DMS79 (cell line): ENCODE results near the gene TMEM117.
"Not testable (repeated sequence)": the region's sequence is repeated elsewhere in the genome, so short reads cannot be mapped to it uniquely, and the experiment has no call there.

Experiments used
- DNase-seq: peaks from one replicate; lab custom pipeline; 2025; lab: John Stamatoyannopoulos, UW

TMEM117 gene

GRCh38 chr12:44100264-44100663, 264.4 kb downstream of the TMEM117 start:
- DNase-seq: no peak

DNA sequence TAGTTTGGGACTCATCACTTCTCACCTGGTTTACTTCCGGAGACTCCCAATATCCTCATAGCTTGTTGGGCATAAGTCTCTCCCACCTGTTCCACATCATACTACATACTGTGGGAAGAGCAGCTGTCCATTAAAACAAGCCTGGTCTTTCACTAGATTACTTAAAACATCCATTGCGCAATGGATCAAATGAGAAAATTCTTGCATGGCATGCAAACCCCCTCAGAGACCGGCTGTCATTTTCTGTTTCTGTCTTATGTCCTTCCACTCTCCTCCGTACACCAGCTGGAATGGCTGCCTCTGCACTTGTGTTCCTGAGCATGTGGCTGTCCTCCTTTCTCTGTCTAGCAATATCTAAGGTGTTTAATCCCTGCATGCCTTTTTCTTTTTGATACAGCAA, 265.6 kb downstream of the TMEM117 start:
- DNase-seq: no peak

DNA sequence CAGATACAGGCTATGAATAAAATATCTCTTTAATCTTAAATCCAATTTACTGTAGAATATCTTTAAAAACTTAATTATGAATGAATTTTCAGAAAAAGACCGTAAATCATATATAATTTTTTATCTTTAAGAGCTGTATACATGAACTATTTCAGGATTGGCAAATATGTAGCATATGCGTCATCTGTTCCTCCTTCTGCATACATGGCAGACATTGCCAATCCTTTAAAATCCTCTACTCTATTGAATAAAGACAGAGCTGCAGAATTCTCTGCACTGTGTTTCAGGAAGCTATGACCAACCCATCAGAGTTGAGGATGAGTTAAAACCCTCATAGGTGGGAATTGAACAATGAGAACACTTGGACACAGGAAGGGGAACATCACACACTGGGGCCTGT, 279.0 kb downstream of the TMEM117 start:
- no peak for DNase-seq

GRCh38 chr12:44117337-44117736, 281.5 kb downstream of the TMEM117 start:
- DNase-seq: no peak

GRCh38 chr12:44118946-44119345, 283.1 kb downstream of the TMEM117 start:
- DNase-seq: no peak

GRCh38 chr12:44126806-44127205, 290.9 kb downstream of the TMEM117 start:
- DNase-seq: no peak

GRCh38 chr12:44127966-44128710, 292.3 kb downstream of the TMEM117 start:
- DNase-seq: no peak

DNA sequence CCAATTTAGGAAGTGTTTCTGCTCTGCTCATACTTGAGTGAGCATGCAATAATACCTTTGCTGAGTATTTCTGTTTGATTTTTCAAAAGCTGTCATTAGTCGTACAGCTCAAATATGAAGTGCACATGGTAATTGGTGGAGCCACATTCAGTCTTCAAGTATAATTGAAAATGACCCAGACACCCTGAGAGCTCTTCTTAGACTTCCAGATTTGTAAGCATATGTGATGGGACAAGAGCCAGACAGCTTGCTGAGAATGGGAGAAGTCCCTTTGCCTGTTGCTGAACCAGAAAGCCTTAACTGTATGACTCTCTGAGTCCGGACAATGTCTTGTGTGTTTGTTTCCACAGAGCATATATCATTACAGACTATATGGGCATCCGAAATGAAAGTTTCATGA, 307.3 kb downstream of the TMEM117 start:
- DNase-seq: no peak

DNA sequence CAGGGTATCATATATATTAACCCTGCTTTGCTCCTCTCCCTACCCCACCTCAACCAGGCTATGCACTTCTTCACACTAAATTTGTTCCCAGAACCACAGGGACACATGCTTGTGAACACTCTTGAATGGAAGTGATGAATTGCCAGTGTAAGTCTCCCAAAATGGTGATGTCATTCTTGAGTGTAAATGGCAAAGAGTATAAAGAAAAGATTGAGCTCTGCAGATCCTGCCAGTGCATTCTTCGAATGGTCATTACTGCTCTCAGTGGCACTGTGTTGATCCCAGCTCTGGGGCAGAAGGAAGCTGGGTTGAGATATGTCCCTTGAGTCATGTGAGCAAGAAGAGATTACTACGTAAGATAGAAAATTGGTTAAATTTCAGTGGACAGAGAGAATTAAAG, 313.1 kb downstream of the TMEM117 start:
- DNase-seq: no peak

GRCh38 chr12:44154128-44154527, 318.2 kb downstream of the TMEM117 start:
- DNase-seq: no peak

DNA sequence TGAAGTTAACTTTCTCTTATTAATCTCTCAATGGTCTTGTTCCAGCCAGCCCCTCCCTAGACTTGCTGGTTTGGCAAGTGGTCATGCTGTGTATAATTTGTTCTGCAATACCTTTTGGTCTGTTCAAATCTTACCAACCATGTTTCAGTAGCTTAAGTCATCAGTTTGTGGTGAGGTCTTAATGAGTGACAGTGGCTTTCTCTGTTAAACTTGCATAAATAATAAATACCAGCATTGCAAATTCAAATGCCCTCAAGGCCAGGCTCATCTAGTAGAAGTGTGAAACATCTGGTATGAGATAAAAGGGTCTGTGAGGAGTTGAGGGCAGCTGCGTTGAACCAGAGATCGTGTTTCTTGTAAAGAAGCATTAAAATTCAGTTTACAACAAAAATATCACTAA, 319.5 kb downstream of the TMEM117 start:
- no peak for DNase-seq

DNA sequence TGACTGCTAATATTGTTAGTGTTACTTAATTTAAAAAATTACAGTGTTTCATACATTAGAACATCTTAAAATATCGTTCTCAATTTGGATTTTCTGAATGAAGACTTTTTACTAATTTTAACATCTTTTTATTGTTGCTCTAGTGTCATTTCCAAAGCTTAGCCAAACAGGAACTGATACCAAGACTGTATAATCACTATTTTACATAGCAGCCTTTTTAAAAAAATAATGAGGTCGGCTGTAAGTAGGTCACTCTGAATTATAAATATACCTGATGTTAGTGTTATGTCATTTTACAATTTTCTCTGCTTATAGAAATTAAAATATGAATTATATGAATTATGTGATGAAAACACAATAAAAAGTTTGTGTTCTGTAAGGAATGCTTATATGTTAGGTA, 321.5 kb downstream of the TMEM117 start:
- DNase-seq: no peak

DNA sequence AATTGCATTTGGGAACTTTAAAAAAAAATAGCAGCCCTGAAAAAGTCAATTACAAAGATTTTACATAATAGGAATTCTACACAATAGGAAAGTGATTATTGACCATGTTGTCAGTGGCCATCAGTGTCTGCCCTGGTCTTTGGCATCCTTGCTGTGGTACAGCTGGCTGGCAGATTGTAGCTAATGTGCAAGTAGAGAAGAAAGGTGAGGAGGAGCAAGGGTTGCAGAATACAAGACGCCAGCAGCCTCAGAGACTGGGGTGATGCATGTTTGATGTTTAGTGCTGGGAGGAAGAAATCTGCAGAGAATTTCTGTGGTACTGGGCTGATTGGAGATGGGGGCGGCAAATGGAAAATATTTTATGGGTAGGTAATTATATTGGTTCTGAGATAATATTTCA, 322.9 kb downstream of the TMEM117 start:
- DNase-seq: no peak

DNA sequence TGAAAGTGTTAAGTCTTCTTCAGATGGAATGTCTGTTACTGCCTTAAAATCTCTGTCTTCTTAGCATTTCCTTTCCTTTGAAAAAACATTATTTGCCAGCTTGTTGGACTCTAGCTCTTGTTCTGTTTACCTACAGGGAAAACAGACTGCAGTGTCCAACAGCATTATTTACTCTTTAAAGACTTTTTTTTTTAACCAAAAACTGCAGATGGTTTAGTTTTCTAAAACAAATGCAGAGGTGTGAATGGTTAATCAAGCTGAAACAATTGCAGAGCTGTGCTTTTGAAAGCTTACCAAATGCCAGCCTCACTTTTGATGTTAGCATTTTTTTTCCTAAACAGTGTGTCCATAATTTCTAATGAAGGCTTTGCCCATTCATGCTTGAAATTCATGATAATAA, 323.3 kb downstream of the TMEM117 start:
- no peak for DNase-seq

GRCh38 chr12:44159862-44160261, 324.0 kb downstream of the TMEM117 start:
- DNase-seq: no peak

DNA sequence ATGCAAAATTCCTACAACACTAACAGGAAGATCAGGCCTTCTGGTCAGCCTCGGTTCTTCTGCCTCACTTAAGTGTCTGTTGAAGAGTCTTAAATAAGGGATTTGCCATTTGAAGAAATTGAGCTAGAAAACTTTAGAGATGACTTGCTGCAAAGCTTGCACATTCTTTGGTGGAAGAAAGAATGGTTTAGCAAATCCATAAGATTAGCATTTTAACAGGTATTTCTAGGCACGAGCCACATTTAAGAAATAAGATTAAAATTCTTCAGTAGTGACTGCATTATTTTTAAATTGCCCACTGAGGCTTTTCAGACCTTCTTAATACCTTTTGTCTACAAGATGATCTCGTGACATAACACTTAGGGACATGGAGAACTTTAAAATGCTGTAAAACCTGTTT, 327.1 kb downstream of the TMEM117 start:
- DNase-seq: no peak

DNA sequence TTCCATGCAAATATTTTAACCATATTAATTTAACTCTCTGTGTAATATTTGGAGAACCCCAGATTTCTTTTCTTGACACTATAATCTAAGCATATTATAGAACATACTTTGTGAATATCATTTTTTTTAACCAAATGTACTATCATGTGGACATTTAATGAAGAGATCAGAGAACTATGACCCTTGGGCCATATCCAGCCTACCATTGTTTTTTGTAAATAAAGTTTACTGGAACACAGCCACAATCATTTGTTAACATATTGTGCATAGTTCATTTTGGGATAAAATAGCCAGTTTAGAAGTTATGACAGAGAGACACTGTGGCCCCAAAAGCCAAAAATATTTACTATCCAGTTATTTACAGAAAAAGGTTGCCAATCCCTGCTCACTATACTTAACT, 338.2 kb downstream of the TMEM117 start:
- no peak for DNase-seq

DNA sequence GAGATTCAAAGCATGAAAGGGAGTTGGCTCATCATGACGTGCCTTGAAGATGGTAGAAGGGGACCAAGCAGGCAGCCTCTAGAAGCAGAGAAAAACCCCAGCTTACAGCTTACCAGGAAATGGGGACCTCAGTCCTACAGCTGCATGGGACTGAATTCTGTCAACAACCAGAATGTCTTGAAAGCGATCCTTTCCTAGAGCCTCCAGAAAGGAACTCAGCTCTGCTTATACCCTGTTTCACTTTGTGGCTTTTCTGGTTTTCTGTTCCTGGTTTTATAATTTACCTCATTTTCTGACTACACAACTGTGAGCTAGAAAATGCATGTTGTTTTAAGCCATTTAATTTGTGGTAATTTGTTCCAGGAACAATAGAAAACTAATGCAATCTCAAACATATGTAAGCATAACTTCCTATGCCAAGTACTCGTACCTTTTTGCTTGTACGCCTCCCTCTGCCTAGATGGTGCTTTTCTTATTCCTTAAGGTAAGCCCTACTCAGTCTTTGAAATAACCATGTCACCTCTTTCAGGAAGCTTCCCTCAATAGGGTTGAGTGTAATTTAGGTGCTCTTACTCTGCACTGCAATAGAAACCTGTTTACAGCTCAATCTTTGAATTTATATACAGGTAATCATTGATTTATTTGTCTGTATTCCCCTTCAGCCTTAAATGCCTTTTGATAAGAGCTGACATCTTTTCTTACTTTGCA, 348.8 kb downstream of the TMEM117 start:
- DNase-seq: no peak

GRCh38 chr12:44193281-44193680, 357.4 kb downstream of the TMEM117 start:
- no peak for DNase-seq

DNA sequence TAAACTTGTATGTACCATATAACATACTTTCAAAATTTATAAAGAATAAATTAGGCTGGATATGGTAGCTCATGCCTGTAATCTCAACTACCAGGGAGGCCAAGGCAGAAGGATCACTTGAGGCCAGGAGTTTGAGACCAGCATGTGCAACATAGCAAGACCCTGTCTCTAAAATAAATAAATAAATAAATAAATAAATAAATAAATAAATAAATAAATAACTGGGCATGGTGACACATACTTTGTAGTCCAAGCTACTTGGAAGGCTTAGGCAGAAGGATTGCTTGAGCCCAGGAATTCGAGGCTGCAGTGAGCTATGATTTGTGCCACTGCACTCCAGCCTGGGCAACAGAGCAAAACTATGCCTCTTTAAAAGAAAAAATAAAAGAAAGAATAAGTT, 359.8 kb downstream of the TMEM117 start:
- DNase-seq: not testable (repeated sequence)

DNA sequence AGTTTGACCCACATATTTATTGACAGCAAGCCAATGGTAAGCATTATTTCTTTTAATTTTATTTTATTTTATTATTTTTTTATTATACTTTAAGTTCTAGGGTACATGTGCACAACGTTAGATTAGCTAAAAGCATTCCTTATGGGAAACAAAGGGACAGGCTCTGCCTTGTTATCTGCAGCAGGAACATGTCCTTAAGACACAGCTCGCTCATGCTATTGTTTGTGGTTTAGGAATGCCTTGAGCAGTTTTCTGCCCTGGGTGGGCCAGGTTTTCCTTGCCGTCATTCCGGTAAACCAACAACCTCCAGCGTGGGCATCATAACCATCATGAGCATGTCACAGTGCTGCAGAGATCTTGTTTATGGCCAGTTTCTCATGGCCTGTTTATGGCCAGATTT, 370.2 kb downstream of the TMEM117 start:
- DNase-seq: no peak

DNA sequence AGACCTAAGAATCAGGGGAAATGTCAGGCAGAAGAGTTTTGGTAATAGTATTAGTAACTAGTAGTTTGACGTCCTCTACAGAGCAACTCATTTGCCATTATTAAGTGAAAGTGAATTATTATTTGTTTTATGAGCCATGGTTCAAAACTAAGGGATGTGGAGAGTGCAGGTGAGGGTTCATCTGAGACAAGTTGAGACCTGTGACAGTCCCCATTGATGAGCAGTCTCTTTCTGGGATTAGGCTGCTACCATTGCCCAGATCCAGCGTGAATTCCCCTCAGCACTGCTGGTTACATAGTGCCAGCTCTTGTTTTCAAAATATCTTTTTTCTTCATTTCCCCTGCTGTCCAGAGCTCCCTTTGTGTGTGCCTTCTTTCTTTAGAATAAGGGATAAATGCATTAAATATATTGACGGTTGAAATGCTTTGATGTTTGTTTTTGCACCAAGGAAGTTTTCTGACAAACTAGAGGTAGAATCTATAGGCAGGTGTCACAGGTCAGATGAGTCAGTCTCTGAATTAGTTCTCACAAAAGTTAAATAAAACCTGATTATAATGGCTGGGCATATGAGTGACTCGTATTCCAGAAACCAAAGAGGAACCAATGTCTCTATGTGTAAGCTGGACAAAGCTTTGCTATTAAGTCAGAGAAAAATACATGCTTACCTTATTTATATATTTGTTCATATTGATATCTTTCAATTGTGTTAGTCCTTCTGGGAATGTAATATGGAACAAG, 381.4 kb downstream of the TMEM117 start:
- DNase-seq: no peak

DNA sequence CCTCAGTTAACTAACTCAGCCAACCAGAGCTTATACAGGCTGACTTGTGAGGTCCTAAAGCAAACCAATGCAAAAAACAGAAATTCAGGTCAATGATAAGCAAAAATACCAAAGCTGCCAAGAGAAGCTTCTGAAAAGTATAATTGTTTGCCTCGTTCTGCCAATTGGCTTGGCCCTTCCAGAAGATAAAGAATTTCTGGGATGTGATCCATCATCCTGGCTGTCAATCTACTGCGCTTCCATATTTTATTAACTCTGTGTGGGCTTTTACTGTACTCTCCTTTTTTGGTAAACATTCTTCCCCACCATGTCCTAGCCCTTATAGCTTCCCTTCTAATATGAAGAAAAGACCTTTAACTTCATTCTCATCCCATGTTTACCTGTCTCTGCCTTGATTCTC, 387.9 kb downstream of the TMEM117 start:
- DNase-seq: no peak
